HG03460 (cell line): ENCODE data around the gene SLC39A5.
"Not testable (repeated sequence)": the region's sequence is repeated elsewhere in the genome, so short reads cannot be mapped to it uniquely, and the experiment has no call there.

Source experiments
- ATAC-seq: cut with Tn5 transposase; IDR thresholded peaks from one replicate; pipeline ENCODE4 v1.9.1; 2021; ENCODE audit not compliant: unreplicated experiment

SLC39A5 gene

GRCh38 chr12:56242986-56243385 is 13.1 kb downstream of the SLC39A5 start:
- ATAC-seq = no peak

- ATAC-seq = no peak
Observed at GRCh38 chr12:56243731-56244181, 13.9 kb downstream of the SLC39A5 start.

DNA sequence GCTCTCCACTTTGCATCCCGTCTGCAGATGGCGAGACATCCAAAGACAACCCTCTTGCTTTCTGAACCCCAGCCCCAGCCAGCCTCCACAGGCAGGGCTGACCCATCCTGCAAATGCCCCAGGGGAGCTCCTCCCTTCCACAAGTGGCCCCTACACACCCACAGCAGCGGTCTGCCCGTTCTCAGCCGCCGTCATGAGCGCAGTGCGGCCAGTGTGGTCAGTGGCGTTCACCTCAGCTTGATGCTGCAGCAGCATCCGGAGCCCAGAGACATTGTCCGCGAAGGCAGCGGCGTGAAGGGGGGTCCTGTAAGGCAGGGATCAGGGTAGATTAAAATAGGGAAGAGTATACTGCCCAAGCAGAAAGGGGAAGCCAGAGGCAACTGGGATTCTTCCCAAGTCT is 14.6 kb downstream of the SLC39A5 start:
- no peak for ATAC-seq

GRCh38 chr12:56247923-56248322 is 18.1 kb downstream of the SLC39A5 start:
- ATAC-seq = no peak

DNA sequence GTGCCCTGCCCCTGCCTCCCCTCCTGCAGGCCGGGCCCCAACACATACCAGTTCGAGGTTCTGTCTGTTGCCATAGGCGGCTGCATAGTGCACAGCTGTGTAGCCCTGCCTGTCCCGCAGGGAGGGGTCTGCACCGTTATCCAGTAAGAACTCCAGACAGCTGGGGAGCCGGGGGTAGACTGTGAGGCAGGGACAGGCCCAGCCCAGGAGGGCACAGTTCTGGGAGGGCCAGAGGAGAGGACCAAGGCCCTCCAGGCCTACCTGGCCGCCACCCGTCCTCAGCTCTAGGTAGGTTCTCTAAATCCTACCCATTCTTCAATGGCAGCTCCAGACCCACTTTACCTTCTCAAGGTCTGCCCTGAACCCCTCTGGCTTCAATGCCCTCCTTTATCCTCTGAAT is 18.9 kb downstream of the SLC39A5 start:
- ATAC-seq = no peak

GRCh38 chr12:56252649-56253048 is 22.8 kb downstream of the SLC39A5 start:
- ATAC-seq = no peak

GRCh38 chr12:56253091-56253490 is 23.2 kb downstream of the SLC39A5 start:
- ATAC-seq = no peak

GRCh38 chr12:56255671-56256070 is 25.8 kb downstream of the SLC39A5 start:
- ATAC-seq = no peak

DNA sequence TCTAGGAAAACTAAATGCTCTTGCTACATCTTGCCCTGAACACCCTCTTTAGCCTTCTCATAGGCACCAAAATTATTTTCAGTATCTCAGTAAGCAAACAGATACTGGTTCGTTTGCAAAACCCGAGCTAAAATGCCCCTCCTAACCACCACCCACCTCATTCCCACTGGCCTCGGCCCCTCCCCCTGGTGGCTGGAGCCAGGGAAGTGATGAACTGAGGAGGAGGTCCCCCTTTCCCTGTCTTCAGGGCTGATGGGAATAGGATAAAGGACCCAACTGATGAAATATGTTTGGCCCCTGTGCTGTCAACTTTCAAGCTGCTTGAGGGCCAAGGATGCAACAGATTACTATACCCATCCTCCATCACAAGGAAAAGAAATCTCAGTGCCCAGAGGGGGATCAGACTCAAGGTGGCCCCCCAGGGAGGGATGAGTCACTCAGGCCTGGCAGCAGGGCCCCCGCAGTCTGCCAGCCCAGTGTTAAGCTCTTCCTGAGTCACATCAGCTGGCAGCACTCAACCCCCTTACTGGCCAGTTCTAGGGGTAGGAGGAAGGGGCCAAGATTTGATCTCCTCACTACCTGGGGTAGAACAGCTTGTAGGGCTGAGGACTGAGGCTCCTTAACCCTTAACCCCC is 26.6 kb downstream of the SLC39A5 start:
- ATAC-seq = no peak

DNA sequence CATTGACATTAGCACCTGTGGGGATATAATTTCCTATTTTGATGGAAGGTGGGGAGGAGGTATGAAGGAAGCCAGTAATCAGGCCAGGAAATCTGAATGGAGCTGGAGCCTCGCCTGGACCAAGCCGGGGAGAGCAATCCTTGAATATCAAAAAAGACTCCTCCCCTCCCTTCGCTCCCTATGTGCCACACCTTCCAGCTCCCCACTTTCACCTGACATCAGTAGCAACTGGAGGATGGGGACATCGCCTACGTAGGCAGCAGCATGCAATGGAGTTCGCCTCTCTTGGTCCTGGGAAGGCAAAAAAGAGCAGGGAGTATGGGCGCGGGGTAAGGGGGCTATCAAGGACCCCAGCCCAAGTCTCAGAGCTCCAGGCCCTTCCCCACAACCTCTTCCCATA is 27.2 kb downstream of the SLC39A5 start:
- ATAC-seq = no peak

- ATAC-seq = no peak
Observed at GRCh38 chr12:56257491-56258067, 27.7 kb downstream of the SLC39A5 start.

GRCh38 chr12:56258068-56258819 is 28.4 kb downstream of the SLC39A5 start, which contains the start of gene ANKRD52:
ANKRD52 (minus strand) TSS chr12:56258384; CDS start chr12:56258269, 115 bp downstream.
- peak; percentile 84 for ATAC-seq

DNA sequence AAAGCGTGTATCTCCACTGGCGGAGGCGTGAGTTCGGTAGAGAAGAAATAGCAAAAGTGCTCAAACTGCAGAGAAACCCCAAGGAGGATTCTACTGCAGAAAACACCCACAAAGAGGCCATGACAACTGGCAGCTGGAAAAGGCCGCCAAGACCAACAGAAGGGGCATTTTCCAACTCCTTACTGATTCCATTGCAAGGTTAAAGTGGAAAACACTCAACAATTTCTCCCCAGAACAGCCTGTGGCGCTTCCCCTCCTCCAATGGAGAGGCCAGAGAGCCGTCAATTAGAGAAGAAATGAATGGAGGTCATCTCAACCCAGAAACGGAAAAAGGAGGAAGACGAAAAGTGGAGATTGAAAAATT is 29.0 kb downstream of the SLC39A5 start:
- no peak for ATAC-seq

GRCh38 chr12:56260380-56260779 is 30.5 kb downstream of the SLC39A5 start:
- no peak for ATAC-seq

DNA sequence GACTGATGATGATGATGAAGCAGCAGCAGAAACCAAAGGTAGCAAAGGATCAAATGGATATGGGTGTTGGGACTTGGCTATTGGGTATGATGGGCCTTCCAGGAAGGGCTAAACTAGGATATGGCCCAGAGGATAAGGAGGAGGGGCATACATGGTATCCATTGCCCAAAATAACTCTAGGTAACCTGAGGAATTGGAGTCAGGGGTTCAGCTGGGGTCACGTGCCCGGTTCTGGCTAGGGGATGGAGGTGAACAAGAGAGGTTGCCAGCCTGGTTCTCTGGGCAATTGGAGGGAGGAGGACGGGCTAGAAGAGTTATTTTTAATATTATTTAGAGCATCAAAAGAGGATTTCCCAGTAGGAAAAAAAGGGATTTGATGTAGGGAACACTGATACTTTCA is 31.1 kb downstream of the SLC39A5 start:
- no peak for ATAC-seq

- ATAC-seq = no peak
Observed at GRCh38 chr12:56261503-56262232, 31.8 kb downstream of the SLC39A5 start.

DNA sequence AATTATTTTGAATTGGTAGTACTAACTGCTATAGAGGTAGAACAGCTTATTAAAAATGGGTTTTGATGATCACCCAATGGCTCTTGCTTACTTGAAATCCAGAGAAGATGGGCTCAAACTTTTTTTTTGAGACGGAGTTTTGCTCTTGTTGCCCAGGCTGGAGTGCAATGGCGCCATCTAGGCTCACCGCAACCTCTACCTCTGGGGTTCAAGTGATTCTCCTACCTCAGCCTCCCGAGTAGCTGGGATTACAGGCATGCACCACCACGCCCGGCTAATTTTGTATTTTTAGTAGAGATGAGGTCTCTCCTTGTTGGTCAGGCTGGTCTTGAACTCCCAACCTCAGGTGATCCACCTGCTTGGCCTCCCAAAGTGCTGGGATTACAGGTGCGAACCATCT is 33.1 kb downstream of the SLC39A5 start:
- not testable (repeated sequence) for ATAC-seq

DNA sequence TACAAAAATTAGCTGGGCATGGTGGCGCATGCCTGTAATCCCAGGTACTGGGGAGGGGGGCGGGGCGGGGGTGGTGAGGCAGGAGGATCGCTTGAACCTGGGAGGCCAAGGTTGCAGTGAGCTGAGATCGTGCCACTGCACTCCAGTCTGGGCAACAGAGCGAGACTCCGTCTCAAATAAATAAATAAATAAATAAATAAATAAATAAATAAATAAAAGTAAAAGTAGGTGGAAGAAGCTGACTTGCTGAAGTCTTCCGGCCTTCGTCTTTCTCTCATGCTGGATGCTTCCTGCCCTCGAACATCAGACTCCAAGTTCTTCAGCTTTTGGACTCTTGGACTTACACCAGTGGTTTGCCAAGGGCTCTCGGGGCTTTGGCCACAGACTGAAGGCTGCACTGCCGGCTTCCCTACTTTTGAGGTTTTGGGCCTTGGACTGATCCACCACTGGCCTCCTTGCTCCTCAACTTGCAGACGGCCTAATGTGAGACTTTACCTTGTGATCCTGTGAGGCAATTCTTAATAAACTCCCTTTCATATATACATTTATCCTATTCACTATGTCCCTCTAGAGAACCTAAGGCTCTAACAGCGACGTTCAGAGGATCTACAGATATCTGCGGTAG is 36.3 kb downstream of the SLC39A5 start:
- not testable (repeated sequence) for ATAC-seq

GRCh38 chr12:56266693-56267442 is 37.0 kb downstream of the SLC39A5 start, which contains the start of gene COQ10A:
COQ10A (plus strand) TSS chr12:56266942; CDS start chr12:56267119, 177 bp downstream.
- ATAC-seq = peak; percentile 85

GRCh38 chr12:56267443-56268071 is 37.7 kb downstream of the SLC39A5 start:
- peak; percentile 15 for ATAC-seq
